HFF-Myc (cell line): ENCODE data around the gene CORO2B.
A peak's percentile ranks its signal among the peaks of the same experiment; 100 is the strongest.

Experiments
- DNase-seq: peaks from one replicate; pipeline ENCODE4 v3.0.0-alpha.2; 2011; ENCODE audit warnings: low read depth; ENCODE audit errors: extremely low read depth
- H3K4me3 ChIP-seq: replicated peaks from 2 replicates; pipeline ENCODE4 v1.5.1; 2011; ENCODE audit warnings: low read depth, mild to moderate bottlenecking, control low read depth, low read length
- CTCF ChIP-seq: IDR thresholded peaks from 2 replicates; pipeline ENCODE4 v1.5.1; 2012; ENCODE audit warnings: mild to moderate bottlenecking, low read depth, low read length, control low read depth; ENCODE audit errors: missing control alignments

CORO2B gene

GRCh38 chr15:68734352-68734751 is 155.6 kb downstream of the CORO2B start:
- no peak overlapping the region for H3K4me3 ChIP-seq
- no peak for TF ChIP-seq CTCF
- no peak for DNase-seq

DNA sequence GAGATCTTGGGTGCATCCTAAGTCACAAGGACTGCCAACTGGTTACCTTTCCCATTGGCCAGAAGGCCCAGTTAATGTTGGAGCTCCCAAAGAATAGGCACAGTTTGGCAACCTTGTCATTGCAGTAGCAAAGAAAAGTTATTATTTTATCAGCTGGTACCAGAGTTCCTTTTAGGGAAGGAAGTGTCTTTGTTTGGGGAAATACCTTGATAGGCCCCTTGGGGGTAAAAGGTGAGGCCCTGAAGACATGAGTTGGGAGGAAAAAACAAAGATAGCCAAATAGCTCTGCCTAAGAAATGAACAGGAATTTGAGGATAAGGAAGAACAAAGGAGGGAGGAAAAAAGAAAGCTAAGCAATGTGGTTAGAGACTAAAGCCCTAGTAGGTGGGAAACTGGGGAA is 156.1 kb downstream of the CORO2B start:
- DNase-seq, result no peak
- H3K4me3 ChIP-seq, result no peak overlapping the region
- TF ChIP-seq CTCF, result no peak

- DNase-seq, result no peak
- H3K4me3 ChIP-seq, result no peak overlapping the region
- TF ChIP-seq CTCF, result no peak
Observed at GRCh38 chr15:68735610-68736009, 156.8 kb downstream of the CORO2B start.

DNA sequence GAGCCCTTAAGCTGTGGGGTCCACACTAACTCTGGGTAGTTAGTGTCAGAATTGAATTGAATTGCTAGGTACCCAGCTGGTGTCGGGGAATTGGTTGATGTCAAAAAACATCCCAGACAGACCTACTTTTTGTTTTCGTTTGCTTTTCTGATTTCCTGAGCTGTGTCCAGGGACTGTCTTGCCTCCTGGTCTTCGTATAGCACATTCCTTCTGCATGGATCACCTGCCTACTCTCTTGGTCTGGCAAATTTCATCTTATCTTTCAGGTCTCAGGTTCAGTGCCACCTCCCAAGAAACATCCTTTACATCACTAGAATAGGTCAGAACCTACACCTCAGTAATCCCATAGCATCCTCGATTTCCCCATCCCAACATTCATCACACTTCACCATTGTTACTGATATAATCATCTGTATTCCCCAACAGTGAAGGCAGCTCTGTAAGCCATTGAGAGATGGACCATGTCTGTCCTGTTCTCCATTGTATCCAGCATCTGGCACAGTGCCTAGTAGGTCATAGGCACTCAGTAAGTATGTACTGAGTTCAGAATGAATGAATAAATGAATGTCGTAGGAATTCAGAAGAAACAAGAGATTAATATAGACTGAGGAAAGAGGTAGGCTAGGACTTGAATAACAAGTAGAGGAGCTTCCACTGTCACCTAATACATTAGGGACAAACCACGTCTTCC is 160.7 kb downstream of the CORO2B start:
- TF ChIP-seq CTCF, result no peak
- no peak for DNase-seq
- H3K4me3 ChIP-seq, result no peak overlapping the region

DNA sequence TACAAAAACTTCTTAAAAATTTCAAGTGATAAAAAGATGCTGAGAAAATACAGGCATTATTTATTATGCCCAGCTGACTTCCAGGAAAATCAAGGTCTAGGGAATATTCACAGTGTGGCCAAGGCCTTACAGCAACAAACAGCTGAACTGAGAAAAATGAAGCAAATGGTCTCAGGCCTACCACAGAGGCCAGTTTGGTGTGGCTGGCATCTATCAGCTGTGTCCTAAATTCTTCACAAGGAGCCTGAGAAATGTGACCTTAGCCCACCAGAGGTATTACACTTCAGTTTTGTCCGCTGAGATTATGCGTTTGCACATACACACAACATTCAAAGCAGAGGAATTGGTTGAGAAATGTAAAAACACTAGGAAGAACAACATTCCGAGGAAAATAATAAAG is 164.5 kb downstream of the CORO2B start:
- no peak for DNase-seq
- no peak for TF ChIP-seq CTCF
- no peak overlapping the region for H3K4me3 ChIP-seq

- H3K4me3 ChIP-seq, result no peak overlapping the region
- no peak for TF ChIP-seq CTCF
- DNase-seq, result no peak
Observed at GRCh38 chr15:68749365-68749764, 170.6 kb downstream of the CORO2B start.

GRCh38 chr15:68749793-68750192 is 171.0 kb downstream of the CORO2B start:
- DNase-seq, result peak; percentile 43
- TF ChIP-seq CTCF, result no peak
- H3K4me3 ChIP-seq, result no peak overlapping the region
